GM18499 (cell line): ENCODE measurements around the gene HORMAD2.
"Not testable (repeated sequence)": the region's sequence is repeated elsewhere in the genome, so short reads cannot be mapped to it uniquely, and the experiment has no call there.

ENCODE experiments used
- ATAC-seq: cut with Tn5 transposase; IDR thresholded peaks from one replicate; pipeline ENCODE4 v1.9.1; 2021; ENCODE audit warnings: moderate number of reproducible peaks; ENCODE audit not compliant: insufficient read depth, unreplicated experiment

HORMAD2 gene

GRCh38 chr22:30054764-30055069 is 25.5 kb upstream of the HORMAD2 start:
- ATAC-seq = no peak

GRCh38 chr22:30056015-30056414 is 24.2 kb upstream of the HORMAD2 start:
- ATAC-seq = no peak

GRCh38 chr22:30057375-30057774 is 22.9 kb upstream of the HORMAD2 start:
- ATAC-seq = no peak

- ATAC-seq = not testable (repeated sequence)
Observed at GRCh38 chr22:30059346-30060020, 20.8 kb upstream of the HORMAD2 start.

- ATAC-seq = not testable (repeated sequence)
Observed at GRCh38 chr22:30061094-30061493, 19.2 kb upstream of the HORMAD2 start.

- no peak for ATAC-seq
Observed at GRCh38 chr22:30062259-30062658, 18.0 kb upstream of the HORMAD2 start.

- ATAC-seq = no peak
Observed at GRCh38 chr22:30062950-30063349, 17.3 kb upstream of the HORMAD2 start.

GRCh38 chr22:30064172-30064571 is 16.1 kb upstream of the HORMAD2 start:
- ATAC-seq = no peak

- no peak for ATAC-seq
Observed at GRCh38 chr22:30073743-30074142, 6.5 kb upstream of the HORMAD2 start.

GRCh38 chr22:30074147-30074546 is 6.1 kb upstream of the HORMAD2 start:
- no peak for ATAC-seq

- ATAC-seq = no peak
Observed at GRCh38 chr22:30074994-30075393, 5.3 kb upstream of the HORMAD2 start.

GRCh38 chr22:30077279-30077880 is 2.9 kb upstream of the HORMAD2 start:
- no peak for ATAC-seq

GRCh38 chr22:30078320-30079311 is 1.6 kb upstream of the HORMAD2 start:
- no peak for ATAC-seq

GRCh38 chr22:30080805-30081204 is 541 bp downstream of the HORMAD2 start:
- no peak for ATAC-seq

GRCh38 chr22:30086496-30086895 is 6.2 kb downstream of the HORMAD2 start:
- no peak for ATAC-seq

GRCh38 chr22:30087037-30087436 is 6.8 kb downstream of the HORMAD2 start:
- not testable (repeated sequence) for ATAC-seq

GRCh38 chr22:30087611-30088010 is 7.3 kb downstream of the HORMAD2 start:
- no peak for ATAC-seq

GRCh38 chr22:30088468-30088867 is 8.2 kb downstream of the HORMAD2 start:
- no peak for ATAC-seq

GRCh38 chr22:30089655-30089974 is 9.4 kb downstream of the HORMAD2 start:
- ATAC-seq = no peak

GRCh38 chr22:30092686-30093085 is 12.4 kb downstream of the HORMAD2 start:
- no peak for ATAC-seq

GRCh38 chr22:30094804-30095203 is 14.5 kb downstream of the HORMAD2 start:
- no peak for ATAC-seq
